GM18505 (cell line): ENCODE measurements around the gene NDUFA13.

Experiments
- ATAC-seq: cut with Tn5 transposase; IDR thresholded peaks from one replicate; pipeline ENCODE4 v1.9.1; 2021; ENCODE audit not compliant: unreplicated experiment
- POLR2A ChIP-seq: IDR thresholded peaks from 4 replicates; pipeline ENCODE4 v1.6.1; 2011; ENCODE audit warnings: borderline replicate concordance; ENCODE audit not compliant: insufficient read depth, insufficient read length; ENCODE audit errors: extremely low read depth

The NDUFA13 gene

DNA sequence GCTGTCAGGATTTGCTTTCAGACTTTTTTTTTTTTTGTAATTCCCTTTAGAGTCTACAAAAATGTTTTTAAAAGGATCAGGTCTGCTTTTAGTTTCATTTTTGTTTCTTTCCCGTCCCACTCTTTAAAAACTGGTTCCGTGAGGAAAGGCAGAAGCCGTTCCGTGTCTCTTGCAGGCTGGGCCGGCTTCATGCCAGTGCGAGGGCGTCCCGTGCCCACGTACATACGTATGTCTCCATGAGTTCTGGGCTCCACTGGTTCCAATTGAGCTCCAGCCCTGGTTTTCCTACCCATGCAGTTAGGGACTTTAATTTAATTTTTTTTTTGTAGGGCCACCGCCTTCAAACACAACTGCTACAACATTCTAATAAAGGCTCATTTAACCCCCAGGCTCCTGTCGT lies 9.4 kb upstream of the NDUFA13 start:
- ATAC-seq: no peak
- TF ChIP-seq POLR2A: no peak

DNA sequence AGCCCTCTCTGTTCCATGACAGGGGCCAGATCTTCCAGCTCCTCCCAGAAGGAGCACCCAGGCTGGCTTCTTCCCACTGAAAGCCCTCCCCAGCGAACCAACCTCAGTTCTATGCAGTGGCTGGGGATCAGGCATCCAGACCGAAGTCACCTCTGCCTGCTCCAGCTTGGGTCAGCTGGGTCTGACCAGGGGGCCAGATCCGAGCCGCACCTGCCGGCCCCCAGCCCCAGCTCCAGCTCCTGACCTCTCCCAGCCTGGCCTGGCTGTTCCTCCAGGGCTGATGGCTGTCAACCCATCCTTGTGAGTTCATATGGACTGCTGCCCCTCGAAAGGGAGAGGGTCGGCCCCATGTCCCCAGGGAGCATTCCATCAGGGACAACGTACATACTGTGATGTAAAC lies 8.7 kb upstream of the NDUFA13 start:
- no peak for TF ChIP-seq POLR2A
- no peak for ATAC-seq

GRCh38 chr19:19508217-19508616 lies 7.8 kb upstream of the NDUFA13 start:
- peak; percentile 16 for TF ChIP-seq POLR2A
- ATAC-seq: no peak

DNA sequence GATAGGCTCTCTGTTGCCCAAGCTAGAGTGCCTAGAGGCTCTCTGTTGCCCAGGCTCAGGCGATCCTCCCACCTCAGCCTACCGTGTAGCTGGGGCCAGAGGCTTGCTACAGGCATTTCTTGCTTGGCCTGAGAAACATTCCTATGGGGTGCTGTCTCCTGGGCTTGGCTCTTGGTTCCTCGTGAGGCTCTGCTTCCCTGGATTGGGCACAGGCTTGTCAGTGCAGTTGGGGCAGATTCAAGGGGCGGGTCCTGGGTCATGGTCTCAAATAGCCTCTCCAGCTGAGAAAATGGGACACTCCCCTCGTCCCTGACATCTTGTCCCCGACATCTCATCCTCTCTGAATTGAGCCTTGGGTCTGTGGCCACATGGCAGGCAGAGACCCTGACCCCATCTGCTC lies 5.6 kb upstream of the NDUFA13 start:
- TF ChIP-seq POLR2A: no peak
- no peak for ATAC-seq

GRCh38 chr19:19513682-19514081 lies 2.3 kb upstream of the NDUFA13 start:
- TF ChIP-seq POLR2A: no peak
- no peak for ATAC-seq

- TF ChIP-seq POLR2A: no peak
- no peak for ATAC-seq
These were observed 1.8 kb upstream of the NDUFA13 start for GRCh38 chr19:19514215-19514657.

DNA sequence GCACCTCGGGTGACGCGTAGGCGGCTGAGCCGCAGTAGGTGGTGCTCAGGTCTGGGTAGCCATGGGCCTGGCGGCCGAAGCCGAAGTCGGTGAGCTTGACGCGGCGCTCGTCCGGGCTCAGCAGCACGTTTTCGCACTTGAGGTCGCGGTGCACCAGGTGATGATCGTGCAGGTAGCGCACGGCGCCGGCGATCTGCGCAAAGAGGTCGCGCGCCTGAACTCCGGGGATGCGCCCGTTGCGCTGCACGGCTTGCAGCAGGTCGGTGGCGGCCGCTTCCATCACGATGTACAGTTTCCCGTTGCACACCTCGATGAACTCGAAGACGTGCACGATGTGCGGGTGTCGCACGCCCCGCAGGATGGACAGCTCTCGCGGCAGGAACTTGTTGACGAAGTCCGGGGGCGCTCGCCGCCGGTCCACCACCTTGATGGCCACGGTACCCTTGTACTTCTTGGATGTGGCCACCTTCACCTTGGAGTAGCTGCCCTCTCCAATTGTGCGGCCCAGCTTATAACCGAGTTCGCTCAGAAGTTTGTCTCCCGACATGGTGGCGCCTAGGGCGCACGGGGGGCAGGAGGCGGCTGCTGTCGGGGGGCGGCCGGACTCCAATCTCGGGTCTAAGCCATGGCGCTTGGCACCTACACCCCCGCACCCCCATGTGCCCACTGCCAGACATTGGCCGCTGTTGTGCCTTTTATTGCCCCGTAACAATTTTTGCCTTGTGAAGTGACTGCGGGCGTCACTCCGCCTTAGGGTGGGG lies 964 bp upstream of the NDUFA13 start, which contains the start of gene TSSK6:
Gene TSSK6, minus strand, starts transcription at position 668 of the 761 bp plus-strand sequence. Its CDS starts 121 bp downstream, at position 547.
- no peak for TF ChIP-seq POLR2A
- no peak for ATAC-seq

GRCh38 chr19:19517235-19517619 lies 1.2 kb downstream of the NDUFA13 start:
- no peak for TF ChIP-seq POLR2A

DNA sequence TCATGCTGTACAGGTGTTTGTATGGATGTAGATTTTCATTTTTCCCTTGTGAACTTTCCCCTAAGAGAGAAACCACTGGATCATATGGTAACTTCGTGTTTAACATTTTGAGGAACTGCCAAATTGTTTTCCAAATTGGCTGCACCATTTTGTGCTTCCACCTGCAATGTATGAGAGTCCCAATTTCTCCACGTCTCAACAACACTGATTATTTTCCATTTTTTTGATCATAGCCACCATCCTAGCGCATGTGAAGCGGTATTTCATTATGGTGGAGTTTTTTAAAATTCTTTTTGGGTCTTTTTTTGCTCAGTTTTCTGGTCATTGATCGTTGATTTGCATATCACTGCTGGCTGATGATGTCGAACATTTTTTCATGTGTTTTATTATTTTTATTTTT lies 5.0 kb downstream of the NDUFA13 start:
- no peak for ATAC-seq
- TF ChIP-seq POLR2A: no peak

More at GRCh38 chr19:19517235-19517619, 1.2 kb downstream of the NDUFA13 start:
- ATAC-seq: no peak

DNA sequence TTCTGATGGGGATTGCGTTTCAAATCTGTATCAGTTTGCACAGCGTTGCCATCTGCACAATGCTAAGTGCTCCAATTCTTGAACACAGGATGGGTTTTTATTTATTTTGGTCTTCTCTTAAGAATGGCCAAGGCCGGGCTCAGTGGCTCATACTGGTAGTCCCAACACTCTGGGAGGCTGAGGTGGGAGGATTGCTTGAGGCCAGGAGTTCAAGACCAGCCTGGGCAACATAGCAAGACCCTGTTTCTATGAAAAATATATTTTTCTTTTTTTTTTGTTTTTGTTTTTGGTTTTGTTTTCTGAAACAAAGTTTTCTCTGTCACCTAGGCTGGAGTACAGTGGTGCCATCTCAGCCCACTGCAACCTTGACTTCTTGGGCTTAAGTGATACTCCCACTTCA lies 7.2 kb downstream of the NDUFA13 start:
- ATAC-seq: no peak
- no peak for TF ChIP-seq POLR2A

DNA sequence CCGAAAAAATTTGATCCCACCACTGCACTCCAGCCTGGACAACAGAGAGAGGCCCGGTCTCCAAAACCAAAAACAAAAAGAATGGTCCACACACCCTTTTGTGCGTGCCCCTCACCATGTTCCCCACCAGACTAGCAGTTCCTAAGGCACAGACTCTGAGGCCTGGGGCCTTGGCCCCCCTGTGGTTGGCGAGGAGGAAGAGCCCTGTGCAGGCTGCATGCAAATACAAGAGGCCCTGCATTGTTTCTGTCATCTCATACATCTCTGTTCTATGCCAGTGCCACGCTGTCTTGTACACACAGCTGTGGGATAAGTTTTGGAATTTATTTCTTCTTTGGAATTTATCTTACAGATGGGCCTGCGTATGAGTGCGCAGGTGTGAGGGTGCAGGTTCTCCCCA lies 8.0 kb downstream of the NDUFA13 start:
- ATAC-seq: no peak
- TF ChIP-seq POLR2A: no peak

- ATAC-seq: no peak
- TF ChIP-seq POLR2A: no peak
These were observed 9.8 kb downstream of the NDUFA13 start for GRCh38 chr19:19525611-19526380.

DNA sequence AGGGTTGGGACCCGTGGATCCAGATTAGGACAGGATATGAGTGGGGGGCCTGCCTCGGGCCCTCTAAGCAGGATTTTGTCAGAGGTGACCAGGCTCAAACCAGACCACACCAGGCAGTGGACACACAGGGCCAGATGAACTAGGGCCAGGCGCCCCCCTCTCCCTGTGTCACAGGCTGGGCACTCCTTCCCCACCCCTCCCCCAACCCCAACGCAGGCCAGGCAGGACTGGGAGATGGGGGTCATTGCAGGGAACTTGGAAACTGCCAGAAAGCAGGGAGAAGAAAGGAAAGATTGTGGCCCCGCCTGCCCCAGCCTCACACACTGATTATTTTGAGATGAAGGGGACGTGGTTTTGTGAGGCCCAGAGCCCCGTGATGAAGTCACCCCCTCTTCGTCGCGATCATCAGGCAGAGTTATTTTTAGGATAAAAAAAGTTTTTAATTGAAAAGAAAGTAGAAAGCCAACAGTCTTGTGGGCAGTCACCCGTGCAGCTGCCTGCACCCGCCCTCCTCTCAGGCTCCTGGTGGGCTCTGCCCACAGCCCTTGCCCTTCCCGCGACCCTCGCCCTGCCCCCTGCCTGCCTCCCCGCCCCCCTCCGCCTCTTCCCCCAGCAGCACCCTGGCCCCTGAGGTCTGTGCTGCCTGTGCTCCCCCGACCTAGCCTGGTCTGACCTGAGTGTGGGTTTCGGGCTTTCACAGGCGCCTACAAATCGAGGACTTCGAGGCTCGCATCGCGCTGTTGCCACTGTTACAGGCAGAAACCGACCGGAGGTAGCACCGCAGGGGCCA lies 10.8 kb downstream of the NDUFA13 start:
- TF ChIP-seq POLR2A: no peak
- no peak for ATAC-seq
